HG03135 (cell line): ENCODE data around the gene CNP.
A peak's percentile ranks its signal among the peaks of the same experiment; 100 is the strongest.

Source experiments
- ATAC-seq: cut with Tn5 transposase; IDR thresholded peaks from one replicate; pipeline ENCODE4 v1.9.1; 2021; ENCODE audit warnings: mild to moderate bottlenecking, moderate library complexity; ENCODE audit not compliant: unreplicated experiment

Gene CNP

GRCh38 chr17:41941168-41941567 is 25.4 kb upstream of the CNP start:
- no peak for ATAC-seq

- ATAC-seq, result no peak
These were observed 23.8 kb upstream of the CNP start for GRCh38 chr17:41942626-41943373.

- ATAC-seq, result no peak
These were observed 23.1 kb upstream of the CNP start for GRCh38 chr17:41943492-41943891.

- no peak for ATAC-seq
These were observed 21.7 kb upstream of the CNP start for GRCh38 chr17:41944943-41945342.

GRCh38 chr17:41948762-41949460 is 17.7 kb upstream of the CNP start:
- ATAC-seq, result no peak

GRCh38 chr17:41956522-41956921 is 10.1 kb upstream of the CNP start:
- ATAC-seq, result no peak

GRCh38 chr17:41957031-41957868 is 9.3 kb upstream of the CNP start:
- ATAC-seq, result no peak

- ATAC-seq, result no peak
These were observed 8.6 kb upstream of the CNP start for GRCh38 chr17:41957869-41958439.

GRCh38 chr17:41959030-41959335 is 7.6 kb upstream of the CNP start:
- no peak for ATAC-seq

GRCh38 chr17:41959336-41960095 is 7.1 kb upstream of the CNP start:
- no peak for ATAC-seq

GRCh38 chr17:41962111-41962510 is 4.5 kb upstream of the CNP start:
- ATAC-seq, result no peak

- ATAC-seq, result no peak
These were observed 3.7 kb upstream of the CNP start for GRCh38 chr17:41962768-41963434.

- no peak for ATAC-seq
These were observed 717 bp upstream of the CNP start for GRCh38 chr17:41965694-41966462.

- peak; percentile 13 for ATAC-seq
These were observed 736 bp downstream of the CNP start for GRCh38 chr17:41967141-41967920.

GRCh38 chr17:41967921-41968578 is 1.5 kb downstream of the CNP start:
- ATAC-seq, result no peak

GRCh38 chr17:41968676-41969075 is 2.1 kb downstream of the CNP start:
- ATAC-seq, result no peak

- no peak for ATAC-seq
These were observed 4.3 kb downstream of the CNP start for GRCh38 chr17:41970901-41971331.
